Activated CD4-positive, CD25-positive, alpha-beta regulatory T cell treated with anti-CD3 and anti-CD28 coated beads, Interleukin-2, amount 50 U/mL, for 16 hours (primary cell): ENCODE results near the gene DVL1.

Experiments
- DNase-seq: peaks from one replicate; pipeline ENCODE4 v3.0.0-alpha.2; 2020; ENCODE audit warnings: low read depth, low spot score

DVL1 gene

DNA sequence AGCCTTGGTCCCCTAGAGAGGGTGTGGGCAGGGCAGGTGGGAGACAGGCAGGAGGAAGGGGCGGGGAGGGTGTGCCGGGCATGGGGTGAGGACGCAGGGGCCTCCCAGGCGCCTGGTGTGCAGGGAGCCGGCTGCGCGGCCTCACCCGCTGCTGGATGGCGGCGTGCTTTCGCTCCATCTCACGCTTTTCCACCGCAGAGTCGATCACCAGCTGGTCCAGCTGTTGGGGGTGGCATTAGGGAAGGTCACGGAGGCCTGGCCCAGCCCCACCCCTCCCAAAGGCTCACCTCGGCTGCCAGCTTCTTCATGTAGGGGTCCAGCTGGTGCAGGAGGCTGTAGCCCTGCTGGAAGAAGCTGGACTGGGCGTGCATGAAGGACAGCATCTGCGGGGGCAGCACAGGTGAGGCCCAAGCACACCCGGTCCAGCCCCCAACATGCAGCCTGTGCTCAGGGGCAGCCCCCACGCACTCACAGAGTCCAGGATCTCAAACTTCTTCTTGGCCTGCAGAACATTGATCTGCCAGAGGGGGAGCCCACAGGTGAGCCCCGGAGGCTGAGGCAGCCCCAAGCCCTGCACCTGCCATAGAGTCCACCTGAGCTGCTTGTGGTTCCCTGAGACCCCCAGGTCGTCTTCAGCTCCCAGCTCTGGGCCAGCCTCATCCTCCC is 49.4 kb downstream of the DVL1 start:
- no peak for DNase-seq

DNA sequence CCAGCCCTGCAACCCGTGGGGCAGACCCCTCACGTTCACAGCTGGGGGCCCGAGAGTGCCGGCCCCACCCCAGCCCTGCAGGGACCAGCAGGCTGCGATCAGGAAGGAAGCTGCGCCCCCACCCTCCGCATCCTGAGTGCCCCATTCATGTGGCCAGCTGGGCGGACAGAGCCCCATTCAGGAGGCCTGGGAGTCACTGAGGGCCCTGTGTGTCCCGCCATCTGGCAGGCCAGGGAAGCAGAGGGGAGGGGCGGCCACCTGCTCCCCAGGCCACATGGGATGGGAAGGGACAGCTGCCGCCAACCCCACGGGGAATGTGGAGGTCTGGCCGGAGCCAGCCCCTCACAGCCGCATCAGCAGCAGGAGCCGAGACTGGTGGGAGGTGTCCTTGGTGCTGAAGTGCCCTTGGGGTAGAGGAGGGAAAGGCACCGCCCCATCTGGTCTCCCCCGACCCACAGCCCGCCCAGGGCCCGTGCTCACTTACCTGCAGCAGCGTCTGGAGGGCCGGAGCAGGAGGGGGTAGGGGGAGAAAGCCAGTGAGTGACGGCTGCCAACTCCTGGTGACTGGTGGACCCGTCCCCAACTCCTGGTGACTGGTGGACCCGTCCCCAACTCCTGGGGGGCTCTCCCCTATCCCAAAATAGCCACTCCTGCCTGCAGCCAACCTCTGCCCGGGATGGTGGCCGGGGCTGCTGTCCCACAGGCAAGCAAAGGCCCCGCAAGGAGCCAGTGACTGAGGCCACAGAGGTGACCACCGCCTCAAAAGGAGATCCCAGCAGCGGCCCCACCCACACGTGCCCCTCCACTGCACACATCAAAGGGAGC is 50.1 kb downstream of the DVL1 start:
- DNase-seq = no peak

DNA sequence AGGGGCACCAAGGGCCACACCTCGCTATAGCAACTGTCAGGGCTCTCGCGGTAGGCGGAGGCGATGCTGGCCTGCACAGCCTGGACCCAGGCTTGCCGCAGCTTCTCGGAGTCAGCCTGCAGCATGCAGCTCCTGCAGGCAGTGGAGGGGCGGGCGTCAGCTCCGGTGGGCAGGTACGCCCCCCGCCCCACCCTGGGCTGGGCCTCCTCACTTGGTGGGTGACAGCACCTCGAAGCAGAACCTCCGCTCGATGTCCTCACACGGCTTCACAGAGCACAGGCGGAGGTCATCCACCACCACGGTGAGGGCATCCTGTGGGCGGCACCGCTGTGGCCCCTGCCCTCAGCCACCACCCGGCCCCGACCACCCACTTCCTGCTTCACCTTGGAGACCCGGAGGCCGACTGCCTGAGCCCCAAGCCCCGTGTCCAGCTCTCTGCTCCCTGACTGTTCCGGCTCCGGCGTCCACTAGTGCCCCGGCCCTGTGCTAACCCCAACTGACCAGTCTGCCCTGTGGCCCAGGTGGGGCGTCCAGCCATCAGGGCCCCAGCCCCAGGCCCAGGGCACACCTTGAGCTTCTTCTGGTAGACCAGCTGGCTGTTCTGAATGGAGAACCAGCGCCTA is 51.3 kb downstream of the DVL1 start:
- DNase-seq = no peak

DNA sequence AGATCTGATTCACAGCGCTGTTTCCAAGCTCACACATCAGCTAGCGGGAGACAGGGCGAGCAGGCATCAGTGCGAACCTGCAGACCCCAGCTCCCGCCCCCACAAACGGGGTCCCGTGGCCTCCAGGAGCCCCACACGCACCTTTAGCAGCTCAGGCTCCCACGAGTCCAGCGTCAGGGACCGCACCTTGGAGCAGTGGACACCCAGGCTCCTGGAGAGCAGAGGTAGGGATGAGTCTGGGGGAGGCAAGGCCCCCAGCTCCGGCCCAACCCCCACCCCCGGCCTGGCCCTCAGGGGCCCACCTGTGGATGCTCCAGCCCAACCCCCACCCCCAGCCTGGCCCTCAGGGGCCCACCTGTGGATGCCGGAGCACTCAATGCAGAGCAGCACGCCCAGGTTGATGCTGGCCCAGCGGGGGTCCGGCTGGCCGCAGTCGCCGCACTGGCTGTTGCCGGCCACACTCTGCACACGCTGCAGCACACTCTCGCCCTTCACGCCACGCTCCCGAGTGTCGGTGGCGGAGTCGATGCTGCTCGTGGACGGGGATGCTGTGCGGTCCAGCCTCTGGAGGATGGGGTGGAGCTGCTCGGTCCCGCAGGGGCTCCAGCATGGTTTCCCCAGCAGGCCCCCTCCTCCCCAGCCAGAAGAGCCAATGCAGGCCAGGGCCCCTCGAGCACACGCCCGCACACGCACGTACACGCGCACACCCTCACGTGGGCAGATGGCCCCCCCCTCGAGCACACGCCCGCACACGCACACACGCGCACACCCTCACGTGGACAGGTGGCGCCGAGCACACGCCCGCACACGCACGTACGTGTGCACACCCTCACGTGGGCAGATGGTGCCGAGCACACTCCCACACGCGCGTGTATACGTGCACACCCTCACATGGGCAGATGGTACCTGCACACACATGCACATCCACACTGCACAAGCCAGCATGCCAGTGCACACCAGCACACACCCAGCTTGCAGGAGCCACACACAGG is 52.9 kb downstream of the DVL1 start:
- DNase-seq = no peak

DNA sequence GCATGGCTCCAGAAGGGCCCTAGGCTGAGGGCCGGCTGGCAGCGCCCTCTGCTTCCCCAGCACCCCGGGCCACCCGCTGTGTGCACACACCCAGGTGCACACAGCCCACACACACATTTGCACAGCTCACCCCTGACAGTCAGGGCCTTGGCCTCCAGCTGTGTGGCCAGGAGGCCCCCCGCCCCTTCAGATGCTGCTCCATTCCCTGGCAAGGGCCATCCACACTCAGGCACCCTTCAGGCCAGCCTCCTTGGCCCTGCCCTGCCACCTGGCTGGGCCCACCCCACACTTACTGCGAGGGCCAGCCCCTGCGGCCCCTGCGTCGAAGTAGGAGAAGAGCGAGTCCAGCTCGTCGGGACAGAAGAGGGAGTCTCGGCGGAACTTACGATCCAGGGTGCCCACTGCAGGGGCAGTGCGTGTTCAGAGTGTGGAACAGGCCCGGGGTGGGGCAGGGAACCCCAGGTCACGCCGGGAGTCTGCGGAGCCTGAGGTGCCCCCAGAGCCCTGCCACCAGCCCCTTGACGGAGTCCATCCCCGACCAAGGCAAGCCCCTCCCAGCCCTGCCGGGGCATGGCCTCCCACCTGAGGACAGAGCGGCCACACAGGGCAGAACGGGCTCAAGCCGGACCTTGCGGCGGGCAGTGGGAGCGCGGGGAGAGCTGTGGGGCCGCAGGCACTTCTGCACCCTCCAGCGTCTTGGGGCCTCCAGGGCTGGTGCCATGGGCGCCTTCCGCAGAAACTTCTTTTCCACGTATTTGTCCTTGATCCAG is 53.9 kb downstream of the DVL1 start:
- no peak for DNase-seq

DNA sequence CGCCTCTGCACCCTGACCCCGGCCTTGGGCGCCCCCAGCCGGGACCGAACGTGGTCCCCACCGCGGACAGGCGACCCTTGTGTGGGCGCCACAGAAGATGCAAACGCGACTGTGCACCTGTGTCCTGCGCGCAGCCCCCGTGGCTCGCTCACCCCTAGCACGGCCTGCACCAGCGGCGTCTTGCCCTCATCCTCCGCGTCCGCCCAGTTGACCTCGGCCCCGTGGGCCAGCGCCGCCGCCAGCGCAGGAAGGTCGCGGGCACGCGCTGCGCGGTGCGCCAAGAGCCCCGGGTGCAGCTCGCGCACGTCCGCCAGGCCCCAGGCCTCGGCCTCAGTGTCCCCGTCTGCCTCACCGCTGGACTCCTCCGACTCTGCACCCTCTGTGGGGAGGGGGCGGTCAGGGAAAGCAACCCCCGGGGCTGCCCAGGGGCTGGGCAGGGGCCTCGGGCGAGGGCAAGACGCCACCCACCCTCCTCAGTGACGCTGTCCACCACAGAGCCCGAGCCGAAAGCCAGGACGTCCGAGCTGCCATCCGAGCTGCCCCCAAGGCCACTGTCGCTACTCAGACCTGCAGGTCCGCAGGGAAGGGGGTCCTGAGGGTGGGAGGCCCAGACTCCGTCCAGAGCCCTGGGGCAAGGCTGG is 54.8 kb downstream of the DVL1 start:
- DNase-seq = no peak

DNA sequence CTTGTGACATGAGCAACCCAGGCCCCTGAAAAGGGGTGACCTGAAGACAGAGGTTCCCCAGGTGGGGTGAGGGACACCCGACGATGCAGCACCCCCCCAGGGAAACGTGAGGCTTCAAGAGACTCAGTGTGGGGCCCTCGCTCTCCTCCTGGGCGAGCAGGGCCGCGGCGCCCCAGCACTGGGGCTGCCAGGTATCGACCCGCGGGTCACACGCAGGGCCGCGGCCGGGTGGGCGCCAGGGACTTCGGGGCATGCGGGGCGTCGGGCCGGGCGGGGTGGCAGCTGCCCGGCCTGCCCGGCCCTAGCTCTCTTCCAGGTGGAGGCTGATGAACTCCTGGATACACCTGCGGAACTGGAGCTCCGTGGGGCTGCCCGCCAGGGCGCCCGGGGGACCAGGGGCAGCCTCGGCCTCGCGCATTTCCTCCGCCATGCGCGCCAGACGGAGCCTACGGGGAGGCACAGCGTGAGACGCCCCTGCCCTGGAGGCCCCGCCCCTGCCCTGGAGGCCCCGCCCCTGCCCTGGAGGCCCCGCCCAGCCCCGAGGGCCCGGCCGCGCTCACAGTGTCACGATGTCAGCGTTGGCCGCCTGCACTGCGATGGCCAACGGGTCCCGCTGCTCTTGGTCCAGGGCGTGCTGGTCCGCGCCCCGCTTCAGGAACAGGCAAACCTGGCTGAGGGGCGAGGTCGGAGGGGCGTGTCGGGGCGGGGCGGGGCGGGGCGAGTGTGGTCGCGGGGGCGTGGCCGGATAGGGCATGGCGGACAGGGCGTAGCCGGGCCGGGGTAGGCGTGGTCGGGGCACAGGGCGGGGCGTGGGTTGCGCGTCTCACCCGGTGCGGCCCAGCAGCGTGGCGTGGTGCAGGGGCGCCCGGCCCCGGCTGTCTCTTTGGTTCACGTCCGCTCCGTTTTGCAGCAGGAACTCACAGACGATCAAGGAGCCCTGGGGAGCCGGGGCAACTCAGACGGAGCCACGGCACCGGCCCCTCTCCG is 55.7 kb downstream of the DVL1 start:
- DNase-seq = no peak

DNA sequence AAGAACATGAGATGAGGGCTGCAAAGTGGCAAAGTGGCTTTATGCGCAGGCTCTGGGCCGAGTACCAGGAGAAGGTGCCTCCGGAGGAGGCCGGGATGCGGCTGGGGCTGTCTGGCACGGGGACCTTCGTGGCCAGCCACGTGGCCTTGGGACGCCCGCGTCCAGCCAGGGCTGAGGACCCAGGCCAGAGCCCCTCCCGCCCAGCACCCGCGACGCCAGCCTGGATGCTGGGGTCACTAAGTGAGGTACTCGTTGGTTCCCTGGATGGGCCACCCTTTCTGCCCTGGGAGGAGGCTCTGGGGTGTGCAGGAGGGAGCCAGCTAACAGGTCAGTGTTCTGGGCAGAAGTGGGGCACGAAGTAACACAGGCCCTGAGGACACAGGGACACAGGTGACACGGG is 56.4 kb downstream of the DVL1 start:
- no peak for DNase-seq

DNA sequence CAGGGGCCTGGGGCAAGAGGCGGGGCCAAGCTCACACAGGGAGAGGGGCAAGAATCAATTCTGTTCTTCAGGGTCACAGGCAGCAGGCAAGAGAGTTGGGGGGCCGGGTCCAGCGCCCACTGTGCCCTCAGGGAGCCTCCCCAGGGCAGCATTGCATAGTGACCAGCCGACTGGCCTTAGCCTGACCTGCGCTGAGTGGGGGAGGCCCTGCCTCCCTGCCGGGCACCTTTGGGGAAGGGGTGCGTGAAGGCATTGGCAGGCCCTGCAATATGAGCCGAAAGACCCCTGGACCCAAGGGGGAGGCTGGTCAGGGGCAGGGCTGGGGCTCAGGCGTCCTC is 56.8 kb downstream of the DVL1 start:
- DNase-seq = no peak

DNA sequence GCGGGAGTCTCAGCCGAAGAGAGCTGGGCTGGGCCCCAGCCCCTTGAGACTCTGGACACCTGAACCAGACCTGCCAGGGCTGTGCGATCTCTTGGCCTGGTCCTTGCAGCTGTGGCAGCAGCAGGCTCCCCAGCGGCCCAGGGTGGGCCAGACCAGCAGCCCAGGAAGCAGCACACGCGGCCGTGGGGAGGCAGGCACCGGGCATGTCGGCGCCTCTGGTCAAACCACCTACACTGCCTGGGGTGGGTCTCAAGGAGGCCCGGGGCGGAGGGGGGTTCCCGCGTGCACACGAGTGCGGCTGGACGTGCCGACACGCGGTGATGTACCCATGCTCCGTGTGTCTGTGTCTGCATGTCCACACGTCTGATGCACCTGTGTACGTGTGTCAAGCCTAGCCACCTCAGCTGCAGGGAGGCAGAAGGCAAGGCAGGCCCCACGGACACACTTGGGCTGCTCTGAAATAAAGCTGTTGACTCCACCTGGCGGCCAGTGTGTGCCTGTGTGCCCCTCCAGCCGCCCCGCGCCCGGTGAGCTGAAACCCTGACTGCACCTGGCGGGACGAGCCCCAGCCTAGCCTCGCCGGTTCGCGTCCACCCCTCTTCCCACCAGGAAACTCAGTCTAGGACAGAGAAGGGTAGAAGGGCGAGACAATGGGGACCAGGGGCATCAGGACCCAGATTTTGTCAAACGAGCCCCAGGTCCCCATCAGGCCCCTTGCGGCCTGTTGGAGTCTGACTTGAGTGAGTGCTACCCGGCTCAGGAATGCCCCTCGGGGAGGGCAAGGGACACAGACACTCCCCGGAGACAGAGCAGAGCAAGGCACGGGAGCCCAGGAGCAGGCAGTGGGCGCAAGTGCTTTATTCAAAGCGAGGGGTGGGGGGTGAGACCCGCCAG is 57.4 kb downstream of the DVL1 start:
- no peak for DNase-seq

DNA sequence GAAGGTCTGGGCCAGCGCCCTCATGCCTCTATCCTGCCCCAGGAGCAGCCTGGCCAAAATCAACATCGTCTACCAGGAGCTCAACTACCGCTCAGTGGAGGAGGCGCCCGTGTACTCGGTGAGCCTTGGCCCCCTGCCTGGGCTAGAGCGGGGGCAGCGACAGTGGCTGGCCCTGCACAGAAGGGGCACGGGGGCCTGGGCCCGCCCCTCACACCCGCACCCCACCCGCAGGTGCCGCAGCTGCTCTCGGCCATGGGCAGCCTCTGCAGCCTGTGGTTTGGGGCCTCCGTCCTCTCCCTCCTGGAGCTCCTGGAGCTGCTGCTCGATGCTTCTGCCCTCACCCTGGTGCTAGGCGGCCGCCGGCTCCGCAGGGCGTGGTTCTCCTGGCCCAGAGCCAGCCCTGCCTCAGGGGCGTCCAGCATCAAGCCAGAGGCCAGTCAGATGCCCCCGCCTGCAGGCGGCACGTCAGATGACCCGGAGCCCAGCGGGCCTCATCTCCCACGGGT is 58.1 kb downstream of the DVL1 start:
- no peak for DNase-seq

DNA sequence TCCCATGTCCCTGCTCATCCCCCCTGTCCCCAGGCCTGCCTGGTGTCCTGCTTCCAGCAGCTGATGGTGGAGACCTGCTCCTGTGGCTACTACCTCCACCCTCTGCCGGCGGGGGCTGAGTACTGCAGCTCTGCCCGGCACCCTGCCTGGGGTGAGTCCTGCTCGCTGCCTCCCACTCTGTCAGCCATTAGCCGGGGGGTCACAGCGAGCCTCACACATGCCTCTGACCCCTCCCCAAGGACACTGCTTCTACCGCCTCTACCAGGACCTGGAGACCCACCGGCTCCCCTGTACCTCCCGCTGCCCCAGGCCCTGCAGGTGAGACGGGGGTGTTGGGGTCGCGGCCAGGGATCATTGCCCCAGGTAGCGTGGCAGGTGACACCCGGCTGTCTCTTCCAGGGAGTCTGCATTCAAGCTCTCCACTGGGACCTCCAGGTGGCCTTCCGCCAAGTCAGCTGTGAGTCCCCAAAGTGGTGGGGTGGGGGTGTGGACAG is 58.9 kb downstream of the DVL1 start:
- DNase-seq = no peak

DNA sequence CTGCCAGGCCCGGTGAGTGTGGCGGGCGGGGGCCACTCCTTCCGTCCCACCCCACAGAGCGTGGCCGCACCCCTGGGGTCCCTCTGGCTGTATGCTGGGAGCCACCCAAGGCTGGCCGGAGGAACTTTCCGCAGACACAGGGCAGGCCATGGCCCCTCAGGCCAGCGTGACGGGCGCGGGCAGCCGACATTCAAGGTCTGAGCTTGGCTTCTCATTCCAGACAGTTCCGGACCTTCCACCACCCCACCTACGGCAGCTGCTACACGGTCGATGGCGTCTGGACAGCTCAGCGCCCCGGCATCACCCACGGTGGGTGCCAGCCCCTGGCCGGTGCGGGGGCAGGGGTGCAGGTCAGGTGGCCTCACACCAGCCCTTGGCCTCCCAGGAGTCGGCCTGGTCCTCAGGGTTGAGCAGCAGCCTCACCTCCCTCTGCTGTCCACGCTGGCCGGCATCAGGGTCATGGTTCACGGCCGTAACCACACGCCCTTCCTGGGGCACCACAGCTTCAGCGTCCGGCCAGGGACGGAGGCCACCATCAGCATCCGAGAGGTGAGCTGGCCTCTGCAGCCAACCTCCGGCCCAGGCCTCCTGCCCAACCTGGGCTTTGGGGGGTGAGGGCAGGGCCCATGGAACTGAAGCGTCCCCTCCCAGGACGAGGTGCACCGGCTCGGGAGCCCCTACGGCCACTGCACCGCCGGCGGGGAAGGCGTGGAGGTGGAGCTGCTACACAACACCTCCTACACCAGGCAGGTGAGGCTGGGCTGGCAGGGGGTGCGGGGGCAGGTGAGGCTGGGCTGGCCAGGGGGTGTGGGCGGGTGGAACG is 61.7 kb downstream of the DVL1 start:
- DNase-seq = no peak

DNA sequence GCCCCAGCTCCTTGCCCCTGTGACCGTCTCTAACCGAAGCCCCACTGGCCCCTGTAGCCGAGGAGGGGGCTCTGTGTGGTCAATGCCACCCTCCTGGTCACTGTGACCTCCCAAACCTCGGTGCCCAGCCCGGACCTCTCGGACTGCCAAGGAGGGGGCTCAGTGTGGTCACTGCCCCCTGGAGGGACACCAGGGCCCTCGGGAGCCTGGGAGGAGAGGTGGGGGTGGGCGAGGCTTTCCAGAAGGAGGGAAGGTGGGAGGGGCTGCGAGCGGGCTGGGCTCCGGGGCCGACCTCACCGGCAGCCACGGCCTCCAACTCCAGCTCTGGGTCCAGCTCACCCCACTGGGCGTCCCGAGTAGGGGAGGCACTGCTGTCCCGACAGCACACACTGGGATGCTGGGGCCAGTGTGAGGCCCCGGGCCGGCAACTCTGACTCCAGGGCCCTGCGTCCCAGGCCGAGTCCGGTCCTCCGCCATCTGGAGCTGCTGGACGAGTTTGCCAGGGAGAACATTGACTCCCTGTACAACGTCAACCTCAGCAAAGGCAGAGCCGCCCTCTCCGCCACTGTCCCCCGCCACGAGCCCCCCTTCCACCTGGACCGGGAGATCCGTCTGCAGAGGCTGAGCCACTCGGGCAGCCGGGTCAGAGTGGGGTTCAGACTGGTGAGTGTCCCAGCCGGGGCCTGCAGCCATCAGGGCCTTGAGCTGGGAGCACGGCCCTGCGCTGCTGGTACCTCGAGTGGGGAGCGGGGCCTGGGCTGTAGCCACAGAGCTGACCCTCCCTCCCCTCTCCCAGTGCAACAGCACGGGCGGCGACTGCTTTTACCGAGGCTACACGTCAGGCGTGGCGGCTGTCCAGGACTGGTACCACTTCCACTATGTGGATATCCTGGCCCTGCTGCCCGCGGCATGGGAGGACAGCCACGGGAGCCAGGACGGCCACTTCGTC is 62.6 kb downstream of the DVL1 start:
- no peak for DNase-seq

DNA sequence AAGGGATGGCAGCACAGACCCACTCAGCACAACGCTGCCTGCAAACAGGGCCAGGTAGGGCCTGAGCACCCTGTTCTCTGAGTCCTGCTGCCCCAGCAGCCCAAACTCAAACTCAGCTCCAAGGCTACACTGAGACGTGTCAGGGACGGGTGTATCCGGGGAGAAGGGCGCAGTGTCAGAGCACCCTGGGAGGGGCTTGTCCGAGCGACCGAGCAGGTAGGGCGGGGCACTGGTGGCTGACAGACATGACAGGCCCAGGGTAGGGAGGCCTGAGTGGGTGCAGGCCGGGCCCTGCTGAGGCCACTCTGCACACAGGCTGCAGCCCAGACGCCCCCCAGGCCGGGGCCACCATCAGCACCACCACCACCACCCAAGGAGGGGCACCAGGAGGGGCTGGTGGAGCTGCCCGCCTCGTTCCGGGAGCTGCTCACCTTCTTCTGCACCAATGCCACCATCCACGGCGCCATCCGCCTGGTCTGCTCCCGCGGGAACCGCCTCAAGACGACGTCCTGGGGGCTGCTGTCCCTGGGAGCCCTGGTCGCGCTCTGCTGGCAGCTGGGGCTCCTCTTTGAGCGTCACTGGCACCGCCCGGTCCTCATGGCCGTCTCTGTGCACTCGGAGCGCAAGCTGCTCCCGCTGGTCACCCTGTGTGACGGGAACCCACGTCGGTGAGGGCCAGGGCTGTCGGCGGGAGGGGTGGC is 63.5 kb downstream of the DVL1 start:
- DNase-seq = no peak
